H9 (cell line): ENCODE measurements around the gene HPCAL1. TPM values are rescaled to one million over a fixed set of nuclear protein-coding genes. Genes with fewer than 3 reads are reported as not detected.

Experiments
- DNase-seq: peaks from one replicate; pipeline ENCODE4 v3.0.0-alpha.2; 2017
- H2AFZ ChIP-seq: one replicate; pipeline ENCODE4 v1.6.1; 2013; ENCODE audit warnings: mild to moderate bottlenecking, low read length, control low read depth, moderate library complexity
- H2AK5ac ChIP-seq: 2 replicates; pipeline ENCODE4 v1.6.1; 2013; ENCODE audit warnings: low read length, control low read depth, mixed read lengths; ENCODE audit not compliant: insufficient read length
- H2BK120ac ChIP-seq: one replicate; pipeline ENCODE4 v1.6.1; 2013; ENCODE audit warnings: low read depth, mild to moderate bottlenecking, low read length, control low read depth, inconsistent platforms; ENCODE audit not compliant: poor library complexity, severe bottlenecking
- H2BK12ac ChIP-seq: 2 replicates; pipeline ENCODE4 v1.6.1; 2013; ENCODE audit warnings: low read length, control low read depth, mixed read lengths, low read depth; ENCODE audit not compliant: insufficient read length
- H2BK15ac ChIP-seq: 2 replicates; pipeline ENCODE4 v1.6.1; 2013; ENCODE audit warnings: low read depth, low read length, control low read depth
- H2BK20ac ChIP-seq: one replicate; pipeline ENCODE4 v1.6.1; 2013; ENCODE audit warnings: low read depth, mild to moderate bottlenecking, low read length, control low read depth, inconsistent platforms; ENCODE audit not compliant: poor library complexity, severe bottlenecking
- H2BK5ac ChIP-seq: 2 replicates; pipeline ENCODE4 v1.6.1; 2013; ENCODE audit warnings: low read length, control low read depth, mixed read lengths; ENCODE audit not compliant: insufficient read length
- H3K14ac ChIP-seq: 2 replicates; pipeline ENCODE4 v1.6.1; 2013; ENCODE audit warnings: low read length, control low read depth; ENCODE audit not compliant: insufficient read depth
- H3K18ac ChIP-seq: 2 replicates; pipeline ENCODE4 v1.6.1; 2013; ENCODE audit warnings: low read depth, mild to moderate bottlenecking, mixed read lengths, low read length, control low read depth; ENCODE audit not compliant: insufficient read length
- H3K23ac ChIP-seq: 2 replicates; pipeline ENCODE4 v1.6.1; 2013; ENCODE audit warnings: low read length, control low read depth, mixed read lengths, low read depth; ENCODE audit not compliant: insufficient read length
- H3K23me2 ChIP-seq: 2 replicates; pipeline ENCODE4 v1.6.1; 2013; ENCODE audit warnings: low read depth, mild to moderate bottlenecking, mixed read lengths, low read length, control low read depth; ENCODE audit not compliant: insufficient read length, poor library complexity, severe bottlenecking
- H3K27ac ChIP-seq: 2 replicates; pipeline ENCODE4 v1.5.1; 2013; ENCODE audit warnings: low read length, control low read depth, mixed read lengths, low read depth; ENCODE audit not compliant: insufficient read length
- H3K27me3 ChIP-seq: 2 replicates; pipeline ENCODE4 v1.6.1; 2013; ENCODE audit warnings: low read length, control low read depth, inconsistent platforms; ENCODE audit not compliant: insufficient read depth
- H3K4ac ChIP-seq: 2 replicates; pipeline ENCODE4 v1.6.1; 2013; ENCODE audit warnings: low read depth, mild to moderate bottlenecking, control low read depth, inconsistent platforms, low read length, moderate library complexity
- H3K4me1 ChIP-seq: 2 replicates; pipeline ENCODE4 v1.6.1; 2013; ENCODE audit warnings: low read length, control low read depth, inconsistent platforms; ENCODE audit not compliant: insufficient read depth
- H3K4me2 ChIP-seq: 2 replicates; pipeline ENCODE4 v1.6.1; 2013; ENCODE audit warnings: low read length, control low read depth, mixed read lengths; ENCODE audit not compliant: insufficient read length, insufficient read depth
- H3K56ac ChIP-seq: 2 replicates; pipeline ENCODE4 v1.6.1; 2013; ENCODE audit warnings: low read depth, mild to moderate bottlenecking, mixed read lengths, low read length, control low read depth; ENCODE audit not compliant: insufficient read length
- H3K79me1 ChIP-seq: 2 replicates; pipeline ENCODE4 v1.6.1; 2013; ENCODE audit warnings: low read depth, mild to moderate bottlenecking, moderate library complexity, low read length, control low read depth, inconsistent platforms; ENCODE audit not compliant: insufficient read depth, poor library complexity, severe bottlenecking
- H3K79me2 ChIP-seq: 2 replicates; pipeline ENCODE4 v1.6.1; 2013; ENCODE audit warnings: low read length, control low read depth, inconsistent platforms; ENCODE audit not compliant: insufficient read depth
- H3K9ac ChIP-seq: 2 replicates; pipeline ENCODE4 v1.6.1; 2013; ENCODE audit warnings: low read length, control low read depth, mixed read lengths; ENCODE audit not compliant: insufficient read length; ENCODE audit errors: extremely low read depth
- H3K9me3 ChIP-seq: one replicate; pipeline ENCODE4 v1.6.1; 2013; ENCODE audit warnings: low read depth, low read length, inconsistent platforms; ENCODE audit not compliant: control insufficient read depth
- H3T11ph ChIP-seq: one replicate; pipeline ENCODE4 v1.6.1; 2013; ENCODE audit warnings: mild to moderate bottlenecking, low read length, control low read depth, inconsistent platforms
- H4K20me1 ChIP-seq: one replicate; pipeline ENCODE4 v1.6.1; 2013; ENCODE audit not compliant: control insufficient read depth, insufficient read length, insufficient read depth
- H4K5ac ChIP-seq: 2 replicates; pipeline ENCODE4 v1.6.1; 2013; ENCODE audit warnings: low read depth, mild to moderate bottlenecking, mixed read lengths, low read length, control low read depth; ENCODE audit not compliant: insufficient read length
- H4K8ac ChIP-seq: replicated peaks from 2 replicates; pipeline ENCODE4 v1.6.1; 2013; ENCODE audit warnings: low read length, control low read depth, mixed read lengths, low read depth; ENCODE audit not compliant: insufficient read length
- H4K91ac ChIP-seq: 2 replicates; pipeline ENCODE4 v1.6.1; 2013; ENCODE audit warnings: low read depth, mild to moderate bottlenecking, moderate library complexity, mixed read lengths, low read length, control low read depth; ENCODE audit not compliant: insufficient read length
- H3K27ac Mint-ChIP-seq, 3 experiments: 2 replicates in 2 of 3; 3 replicates in 1 of 3; pipeline ENCODE4 v1.8.0; 2020 to 2021; ENCODE audit warnings: mixed read lengths in 3 of 3, mild to moderate bottlenecking in 1 of 3, moderate library complexity in 1 of 3
- H3K27me3 Mint-ChIP-seq: 2 replicates; pipeline ENCODE4 v1.8.0; 2021; ENCODE audit warnings: low read depth, mild to moderate bottlenecking, moderate library complexity, mixed read lengths
- H3K36me3 Mint-ChIP-seq, 3 experiments: 2 replicates in 2 of 3; 3 replicates in 1 of 3; pipeline ENCODE4 v1.8.0; 2020 to 2021; ENCODE audit warnings: low read depth in 3 of 3, mixed read lengths in 3 of 3; ENCODE audit not compliant: insufficient read depth in 1 of 3
- H3K4me1 Mint-ChIP-seq, 2 experiments: 2 replicates each; pipeline ENCODE4 v1.8.0; 2020; ENCODE audit warnings: mixed read lengths in 2 of 2
- H3K4me3 Mint-ChIP-seq, 2 experiments: 2 replicates in 1 of 2; 3 replicates in 1 of 2; pipeline ENCODE4 v1.8.0; 2020 to 2021; ENCODE audit warnings: mild to moderate bottlenecking in 2 of 2, mixed read lengths in 2 of 2, moderate library complexity in 1 of 2
- H3K9me3 Mint-ChIP-seq, 2 experiments: 2 replicates in 1 of 2; 3 replicates in 1 of 2; pipeline ENCODE4 v1.8.0; 2020; ENCODE audit warnings: mild to moderate bottlenecking in 2 of 2, mixed read lengths in 2 of 2, moderate library complexity in 1 of 2
- CTCF ChIP-seq: fragments of 200-600 bp; sonication (generic); conservative IDR thresholded peaks from 3 replicates; pipeline ENCODE4 v1.8.0; 2021; ENCODE audit warnings: antibody characterized with exemption, mild to moderate bottlenecking
- WGBS: extraction: QIAGEN DNeasy Blood & Tissue Kit; methylation state at CpG from one replicate; pipeline ENCODE4 v1.1.7; 2013; ENCODE audit warnings: missing lambda C conversion rate, low lambda C conversion rate, mixed read lengths; ENCODE audit not compliant: insufficient read length; ENCODE audit errors: extremely low coverage; 5-methylcytosine and 5-hydroxymethylcytosine counted together
- total RNA-seq: library from RNA; stranded (reverse); gene quantifications from 2 replicates; pipeline ENCODE4 v1.2.1, GENCODE V29; 2021

The HPCAL1 gene
- total RNA-seq, 1 experiment from 2014 or later = 4.7 TPM

GRCh38 chr2:10303181-10303693 is 533 bp downstream of the HPCAL1 start:
- H3K27ac ChIP-seq = no peak overlapping the region
- no peak for TF ChIP-seq CTCF
- no peak overlapping the region for H3K4ac ChIP-seq
- H4K5ac ChIP-seq = no peak overlapping the region
- Mint-ChIP-seq H3K4me3 (peak overlapping the region; percentile 78 to 93), H3K27me3 (peaks cover 50% of the 10 kb centered on the region), H3K4me1 (peaks cover 20 to 29% of the 10 kb centered on the region in 2 experiments), H3K27ac (no peak overlapping the region; a peak in 1 of 7 replicates), H3K36me3 (0 out of 7 replicates have a peak, but pooled peaks cover 0 to 6% (median 0%) of the 10 kb centered on the region in 3 experiments), H3K9me3 (peaks cover 4 to 5% of the 10 kb centered on the region in 2 experiments; a peak in 3 of 5 replicates)
- H2AK5ac ChIP-seq = no peak overlapping the region
- no CpG with 5 or more reads among the region's 48 CpGs for WGBS
- H3K79me2 ChIP-seq = no peaks in the 10 kb centered on the region
- H2BK15ac ChIP-seq = no peak overlapping the region
- H2BK5ac ChIP-seq = no peak overlapping the region
- peak overlapping the region; percentile 71 for H3K4me2 ChIP-seq
- H3K4me1 ChIP-seq = no peaks in the 10 kb centered on the region
- H3K23me2 ChIP-seq = peaks cover 19% of the 10 kb centered on the region
- H3K18ac ChIP-seq = no peak overlapping the region
- DNase-seq = no peak
- no peaks in the 10 kb centered on the region for H3K79me1 ChIP-seq
- H3K56ac ChIP-seq = no peak overlapping the region
- H4K91ac ChIP-seq = no peak overlapping the region
- no peak overlapping the region for H2AFZ ChIP-seq
- no peak overlapping the region for H3K14ac ChIP-seq
- H2BK20ac ChIP-seq = no peak overlapping the region
- H2BK120ac ChIP-seq = no peak overlapping the region
- no peak overlapping the region for H3T11ph ChIP-seq
- H3K9me3 ChIP-seq = no peaks in the 10 kb centered on the region
- no peak overlapping the region for H3K9ac ChIP-seq
- H4K20me1 ChIP-seq = no peaks in the 10 kb centered on the region
- no peak overlapping the region for H2BK12ac ChIP-seq
- peaks cover 24% of the 10 kb centered on the region; the same call in 1 of the 2 replicates for H3K27me3 ChIP-seq
- H4K8ac ChIP-seq = no peak overlapping the region
- no peak overlapping the region for H3K23ac ChIP-seq
